Measurements from ENCODE around the gene ATP2B2. TPM values are rescaled to one million over a fixed set of nuclear protein-coding genes. Genes with fewer than 3 reads are reported as not detected.

ATP2B2 gene
- total RNA-seq, 2 experiments from 2014 or later: not detected

- no peaks in the 10 kb centered on the region for H3K36me3 Mint-ChIP-seq (ENCODE audit: low read depth)
- H3K27me3 Mint-ChIP-seq: peaks cover 10% of the 10 kb centered on the region
- H3K4me1 Mint-ChIP-seq: peaks cover 2% of the 10 kb centered on the region
- no peaks in the 10 kb centered on the region for H3K9me3 Mint-ChIP-seq
- ChIA-PET POLR2A (no interaction called here), CTCF (no interaction called here)
- H3K27ac Mint-ChIP-seq: no peak overlapping the region
- DNase-seq: no peak
- no peak overlapping the region for H3K4me3 Mint-ChIP-seq
These were observed 151.6 kb downstream of the ATP2B2 start for GRCh38 chr3:10353661-10354360.

- Mint-ChIP-seq H3K4me1 (peaks cover 2% of the 10 kb centered on the region), H3K27ac (no peak overlapping the region), H3K27me3 (peaks cover 10% of the 10 kb centered on the region), H3K4me3 (no peak overlapping the region), H3K36me3 (ENCODE audit: low read depth) (no peaks in the 10 kb centered on the region), H3K9me3 (no peaks in the 10 kb centered on the region)
- ChIA-PET CTCF (no interaction called here), POLR2A (no interaction called here)
- DNase-seq: no peak
These were observed 152.2 kb downstream of the ATP2B2 start for GRCh38 chr3:10353160-10353559.

- POLR2A ChIA-PET: no interaction called here
- DNase-seq: no peak
- CTCF ChIA-PET: no interaction called here
- H3K27ac Mint-ChIP-seq: no peak overlapping the region
- H3K4me1 Mint-ChIP-seq: peaks cover 2% of the 10 kb centered on the region
- H3K4me3 Mint-ChIP-seq: no peak overlapping the region
- no peaks in the 10 kb centered on the region for H3K9me3 Mint-ChIP-seq
- H3K27me3 Mint-ChIP-seq: peaks cover 10% of the 10 kb centered on the region
- H3K36me3 Mint-ChIP-seq (ENCODE audit: low read depth): no peaks in the 10 kb centered on the region
These were observed 153.1 kb downstream of the ATP2B2 start for GRCh38 chr3:10352146-10352911.

GRCh38 chr3:10351013-10351735 lies 154.2 kb downstream of the ATP2B2 start:
- Mint-ChIP-seq H3K36me3 (ENCODE audit: low read depth) (no peaks in the 10 kb centered on the region), H3K27ac (no peak overlapping the region), H3K4me3 (no peak overlapping the region), H3K27me3 (peaks cover 8% of the 10 kb centered on the region), H3K9me3 (no peaks in the 10 kb centered on the region), H3K4me1 (no peaks in the 10 kb centered on the region)
- CTCF ChIA-PET: no interaction called here
- no peak for DNase-seq
- POLR2A ChIA-PET: no interaction called here

DNA sequence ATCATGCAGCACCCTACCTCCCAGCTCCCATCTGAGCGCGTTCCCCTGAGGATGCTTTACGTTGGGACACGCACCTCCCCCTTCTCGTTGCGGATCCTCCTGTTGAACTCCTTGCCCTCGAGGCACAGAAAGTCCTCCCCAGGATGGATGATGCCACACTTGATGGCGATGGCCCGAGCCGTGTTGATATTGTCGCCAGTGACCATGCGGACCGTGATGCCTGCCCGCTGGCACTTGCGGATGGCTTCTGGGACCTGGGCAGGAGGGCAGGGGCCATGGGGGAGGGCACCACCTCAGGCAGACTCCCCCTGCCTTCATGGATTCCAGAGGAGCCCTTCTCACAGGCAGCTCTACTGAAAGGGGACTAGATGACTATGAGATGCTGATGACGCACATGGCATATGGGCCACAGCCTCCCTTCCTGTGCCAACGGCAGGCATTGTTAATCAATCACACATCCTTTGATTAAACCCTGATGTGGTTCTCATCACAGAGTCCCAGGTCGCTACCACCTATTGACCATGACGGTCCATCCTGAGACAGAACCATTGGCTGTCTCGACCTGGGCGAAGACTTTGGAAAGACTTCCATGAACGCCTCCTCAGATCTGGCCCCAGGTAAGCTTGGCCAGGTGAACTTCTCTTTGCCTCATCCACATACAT lies 154.9 kb downstream of the ATP2B2 start:
- no peaks in the 10 kb centered on the region for H3K36me3 Mint-ChIP-seq (ENCODE audit: low read depth)
- DNase-seq: no peak
- CTCF ChIA-PET: no interaction called here
- H3K4me3 Mint-ChIP-seq: no peak overlapping the region
- peaks cover 8% of the 10 kb centered on the region for H3K27me3 Mint-ChIP-seq
- POLR2A ChIA-PET: no interaction called here
- no peaks in the 10 kb centered on the region for H3K4me1 Mint-ChIP-seq
- H3K27ac Mint-ChIP-seq: no peak overlapping the region
- no peaks in the 10 kb centered on the region for H3K9me3 Mint-ChIP-seq

- no peak overlapping the region for H3K4me3 Mint-ChIP-seq
- no peak for DNase-seq
- peaks cover 8% of the 10 kb centered on the region for H3K27me3 Mint-ChIP-seq
- H3K4me1 Mint-ChIP-seq: no peaks in the 10 kb centered on the region
- ChIA-PET CTCF (no interaction called here), POLR2A (no interaction called here)
- no peak overlapping the region for H3K27ac Mint-ChIP-seq
- no peaks in the 10 kb centered on the region for H3K36me3 Mint-ChIP-seq (ENCODE audit: low read depth)
- H3K9me3 Mint-ChIP-seq: no peaks in the 10 kb centered on the region
These were observed 155.6 kb downstream of the ATP2B2 start for GRCh38 chr3:10349801-10350200.

DNA sequence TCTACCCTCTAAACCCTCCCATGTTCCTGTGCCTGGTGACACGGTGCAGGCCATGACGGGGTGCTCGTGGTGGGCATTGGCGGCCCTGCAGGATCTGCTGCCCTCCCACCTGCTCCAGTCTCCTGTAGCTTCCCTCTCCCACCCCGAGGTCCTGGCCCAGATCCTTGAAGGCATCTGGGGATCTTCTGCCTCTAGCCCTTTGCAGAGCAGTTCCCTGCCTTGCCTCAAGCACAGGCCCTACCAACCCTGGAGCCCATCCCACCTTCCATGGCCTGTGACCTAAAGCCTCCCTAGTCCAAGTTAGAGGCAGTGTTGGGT lies 157.0 kb downstream of the ATP2B2 start:
- no peaks in the 10 kb centered on the region for H3K9me3 Mint-ChIP-seq
- CTCF ChIA-PET: no interaction called here

DNA sequence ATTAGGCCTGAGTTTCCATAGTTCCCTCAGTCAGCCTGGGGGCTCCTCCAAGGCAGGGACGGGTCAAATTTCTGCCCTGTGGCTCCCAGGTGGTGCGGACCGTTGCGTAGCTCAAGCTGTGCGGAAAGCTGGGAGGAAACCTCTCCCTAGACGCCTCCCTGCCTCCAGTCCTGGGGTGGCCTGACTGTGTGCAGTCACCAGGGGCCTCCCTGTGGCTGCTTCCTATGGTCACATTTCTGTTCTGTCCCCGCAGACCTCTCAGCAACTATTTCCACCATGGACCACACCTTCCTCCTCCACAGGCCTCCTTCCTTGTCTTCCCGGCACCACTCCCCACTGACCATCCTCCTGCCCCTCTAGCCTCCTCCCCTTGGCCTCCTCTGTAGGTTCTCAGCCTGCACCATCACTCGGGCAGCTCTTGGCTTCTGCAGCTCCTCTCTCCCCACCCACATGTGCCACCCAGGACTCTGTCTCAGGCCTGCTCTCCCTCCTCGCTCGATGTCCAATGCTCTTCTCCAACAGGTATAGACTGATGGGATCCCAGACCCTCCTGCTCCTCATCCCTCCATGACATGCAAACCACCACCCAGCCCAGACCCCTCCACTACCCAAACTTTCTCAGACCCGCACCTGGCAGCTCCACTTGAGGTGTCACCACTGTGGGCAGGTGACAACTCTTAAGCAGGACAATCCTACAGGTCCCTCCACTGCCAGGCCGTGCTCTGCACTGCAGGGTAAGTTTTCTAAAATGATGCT lies 157.6 kb downstream of the ATP2B2 start:
- H3K36me3 Mint-ChIP-seq (ENCODE audit: low read depth): no peaks in the 10 kb centered on the region
- no peaks in the 10 kb centered on the region for H3K9me3 Mint-ChIP-seq
- ChIA-PET CTCF (no interaction called here), POLR2A (no interaction called here)
- H3K27ac Mint-ChIP-seq: no peak overlapping the region
- no peak for DNase-seq
- H3K4me1 Mint-ChIP-seq: no peaks in the 10 kb centered on the region
- H3K27me3 Mint-ChIP-seq: no peaks in the 10 kb centered on the region
- no peak overlapping the region for H3K4me3 Mint-ChIP-seq

More for the DNA sequence above, 157.0 kb downstream of the ATP2B2 start:
- no peak overlapping the region for H3K27ac Mint-ChIP-seq
- H3K4me3 Mint-ChIP-seq: no peak overlapping the region
- H3K4me1 Mint-ChIP-seq: no peaks in the 10 kb centered on the region
- H3K36me3 Mint-ChIP-seq (ENCODE audit: low read depth): no peaks in the 10 kb centered on the region
- POLR2A ChIA-PET: no interaction called here
- no peak for DNase-seq
- no peaks in the 10 kb centered on the region for H3K27me3 Mint-ChIP-seq

DNA sequence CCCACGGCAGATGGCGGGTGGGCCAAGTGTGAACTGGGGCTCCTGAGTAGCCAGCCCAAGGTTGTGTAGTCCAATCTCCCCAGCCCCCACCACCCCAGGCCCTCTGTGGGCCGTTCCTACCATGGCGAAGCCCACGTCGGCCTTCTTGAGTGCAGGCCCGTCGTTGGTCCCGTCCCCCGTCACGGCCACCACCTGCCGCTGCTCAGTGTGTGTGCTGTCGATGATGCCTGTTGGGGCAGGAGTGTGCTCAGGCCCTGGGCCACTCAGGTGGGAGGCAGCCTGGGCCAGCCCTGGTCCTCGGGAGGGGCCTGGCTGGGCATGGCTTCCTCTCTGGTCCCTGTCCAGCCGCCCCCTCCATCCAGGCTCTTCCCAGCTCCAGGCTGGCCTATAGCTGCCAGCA lies 159.5 kb downstream of the ATP2B2 start:
- H3K4me3 Mint-ChIP-seq: no peak overlapping the region
- H3K36me3 Mint-ChIP-seq (ENCODE audit: low read depth): no peaks in the 10 kb centered on the region

GRCh38 chr3:10344944-10345575 lies 160.3 kb downstream of the ATP2B2 start:
- no peak overlapping the region for H3K4me3 Mint-ChIP-seq

More for the DNA sequence above, 159.5 kb downstream of the ATP2B2 start:
- Mint-ChIP-seq H3K9me3 (no peaks in the 10 kb centered on the region), H3K27ac (no peak overlapping the region), H3K4me1 (no peaks in the 10 kb centered on the region), H3K27me3 (no peaks in the 10 kb centered on the region)
- ChIA-PET POLR2A (no interaction called here), CTCF (interaction anchor here (3.1 kb wide), 1 partner anchor 392 kb away, joined by 18 read pairs; no protein-coding TSS in a partner anchor)
- no peak for DNase-seq

DNA sequence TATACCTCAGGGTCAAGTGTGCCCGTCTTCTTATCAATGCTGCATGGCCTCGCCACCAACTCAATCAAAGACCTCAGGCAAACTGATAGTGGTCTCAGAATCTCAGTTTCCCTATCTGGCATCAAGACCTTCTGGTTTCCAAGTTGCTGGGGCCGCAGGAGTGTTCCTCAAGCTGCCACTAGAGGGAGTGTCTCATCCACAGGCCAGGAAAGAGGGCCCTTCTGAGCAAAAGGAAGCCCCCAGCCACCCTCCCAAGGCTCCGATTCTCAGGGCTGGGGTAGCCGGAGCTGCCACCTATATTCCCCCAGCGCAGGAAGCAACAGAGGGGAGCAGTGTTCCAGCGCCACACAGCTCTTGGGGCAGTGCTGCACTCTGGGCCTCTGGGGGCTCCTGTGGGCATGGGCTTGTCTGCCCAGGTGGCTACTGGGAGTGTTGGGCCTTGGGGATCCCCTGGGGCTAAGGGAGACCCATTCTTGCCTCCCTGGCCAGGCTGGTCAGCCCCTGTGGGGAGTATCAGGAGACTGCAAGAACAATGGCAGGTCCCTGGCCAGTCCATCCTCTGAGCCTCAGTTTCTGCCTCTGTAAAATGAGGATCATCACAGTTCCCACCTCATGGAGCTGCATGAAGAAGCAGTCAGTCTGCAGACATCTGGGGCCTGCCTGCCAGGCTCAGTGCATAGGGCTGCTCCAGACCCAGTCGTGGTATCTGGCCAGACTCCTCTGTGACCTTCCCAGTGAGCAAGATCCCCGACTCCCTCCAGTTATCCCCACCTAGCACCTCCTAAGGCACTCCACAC lies 161.0 kb downstream of the ATP2B2 start:
- POLR2A ChIA-PET: interaction anchor here (0.8 kb wide), 1 partner anchor 411 kb away, joined by 3 read pairs; no protein-coding TSS in a partner anchor
- CTCF ChIA-PET: interaction anchor here (0.7 to 3.1 kb wide), 9 partner anchors 10 to 396 kb away, joined by 3 to 18 read pairs (median 4); no protein-coding TSS in a partner anchor
- Mint-ChIP-seq H3K4me1 (no peaks in the 10 kb centered on the region), H3K36me3 (ENCODE audit: low read depth) (no peaks in the 10 kb centered on the region), H3K4me3 (no peak overlapping the region), H3K9me3 (no peaks in the 10 kb centered on the region), H3K27ac (no peak overlapping the region), H3K27me3 (no peaks in the 10 kb centered on the region)
- DNase-seq: peak; percentile 60

More at GRCh38 chr3:10344944-10345575, 160.3 kb downstream of the ATP2B2 start:
- POLR2A ChIA-PET: interaction anchor here (0.8 kb wide), 1 partner anchor 412 kb away, joined by 3 read pairs; no protein-coding TSS in a partner anchor
- CTCF ChIA-PET: interaction anchor here (0.7 to 3.1 kb wide), 7 partner anchors 21 to 395 kb away, joined by 3 to 18 read pairs (median 3); no protein-coding TSS in a partner anchor
- Mint-ChIP-seq H3K9me3 (no peaks in the 10 kb centered on the region), H3K4me1 (no peaks in the 10 kb centered on the region), H3K27me3 (no peaks in the 10 kb centered on the region), H3K27ac (no peak overlapping the region), H3K36me3 (ENCODE audit: low read depth) (no peaks in the 10 kb centered on the region)
- DNase-seq: no peak
